Tibial artery (tissue), 4 donors: ENCODE data around the gene ETAA1.
A peak's percentile ranks its signal among the peaks of the same experiment; 100 is the strongest.

Source experiments
- DNase-seq, 2 donors: peaks; one replicate each; pipeline ENCODE4 v3.0.0-alpha.2; 2019
- H3K27ac ChIP-seq, 2 donors: fragments of 200-600 bp; sonication (generic) in 1 of 2; 1 replicate in 1 of 2; 2 replicates in 1 of 2; pipeline ENCODE4 v1.5.1; 2018 to 2019; ENCODE audit warnings: mild to moderate bottlenecking in 1 of 2
- H3K27me3 ChIP-seq, 2 donors: fragments of 200-600 bp; sonication (generic) in 1 of 2; one replicate each; pipeline versions ENCODE4 v1.5.1 to v1.6.0; 2016 to 2019
- H3K36me3 ChIP-seq, 3 donors: fragments of 200-600 bp; sonication (generic) in 2 of 3; one replicate each; pipeline ENCODE4 v1.5.1; 2016 to 2019; ENCODE audit warnings: mild to moderate bottlenecking in 2 of 3
- H3K4me1 ChIP-seq, 4 donors: fragments of 200-600 bp; sonication (generic) in 2 of 4; 1 replicate in 3 of 4; 2 replicates in 1 of 4; pipeline ENCODE4 v1.5.1; 2016 to 2019
- H3K4me3 ChIP-seq, 2 donors: fragments of 200-600 bp; sonication (generic) in 1 of 2; 1 replicate in 1 of 2; 2 replicates in 1 of 2; pipeline ENCODE4 v1.5.1; 2018 to 2019; ENCODE audit warnings: mild to moderate bottlenecking in 2 of 2
- H3K9me3 ChIP-seq, 3 donors: fragments of 200-600 bp; sonication (generic) in 1 of 3; one replicate each; pipeline ENCODE4 v1.5.1; 2016 to 2019
- intact Hi-C: fragments of 100-400 bp; cut with DNase I; formaldehyde crosslinking; loops from one replicate; pipeline ENCODE4 v1.15.0; 2023; ENCODE audit warnings: low total_unique reads
- TF ChIP-seq, protein P1 (sequence below), 2 experiments: fragments of 200-600 bp in 1 of 2; fragments of 450-650 bp in 1 of 2; IDR thresholded peaks; one replicate each; pipeline ENCODE4 v1.5.1; 2017 to 2019; ENCODE audit warnings: antibody characterized with exemption in 2 of 2, mild to moderate bottlenecking in 1 of 2, moderate library complexity in 1 of 2

Gene ETAA1

DNA sequence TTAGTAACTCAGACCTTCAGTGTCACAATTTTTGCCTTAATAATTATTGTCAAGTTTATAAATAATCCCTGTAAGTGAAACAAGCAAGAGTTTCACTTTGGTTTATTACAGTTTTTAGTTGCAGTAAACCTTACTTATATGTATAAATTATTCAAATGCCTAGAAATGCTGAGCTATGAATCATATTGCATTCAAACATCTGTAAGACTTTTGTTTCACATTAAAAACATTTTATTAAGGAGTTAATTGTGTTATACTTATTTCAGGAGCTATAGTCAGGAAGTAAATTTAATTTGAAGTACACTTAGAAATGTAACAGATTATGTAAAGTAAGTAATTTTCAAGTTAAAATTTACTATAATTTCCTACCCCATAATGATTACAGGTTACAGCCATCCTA is 3.9 kb upstream of the ETAA1 start:
- no peak for DNase-seq
- Histone ChIP-seq H3K27me3 (no peaks in the 10 kb centered on the region), H3K4me1 (peaks cover 0 to 37% (median 17%) of the 10 kb centered on the region in 4 donors), H3K27ac (no peak overlapping the region), H3K9me3 (no peaks in the 10 kb centered on the region), H3K4me3 (no peak overlapping the region), H3K36me3 (no peaks in the 10 kb centered on the region)
- TF ChIP-seq, protein P1, sequence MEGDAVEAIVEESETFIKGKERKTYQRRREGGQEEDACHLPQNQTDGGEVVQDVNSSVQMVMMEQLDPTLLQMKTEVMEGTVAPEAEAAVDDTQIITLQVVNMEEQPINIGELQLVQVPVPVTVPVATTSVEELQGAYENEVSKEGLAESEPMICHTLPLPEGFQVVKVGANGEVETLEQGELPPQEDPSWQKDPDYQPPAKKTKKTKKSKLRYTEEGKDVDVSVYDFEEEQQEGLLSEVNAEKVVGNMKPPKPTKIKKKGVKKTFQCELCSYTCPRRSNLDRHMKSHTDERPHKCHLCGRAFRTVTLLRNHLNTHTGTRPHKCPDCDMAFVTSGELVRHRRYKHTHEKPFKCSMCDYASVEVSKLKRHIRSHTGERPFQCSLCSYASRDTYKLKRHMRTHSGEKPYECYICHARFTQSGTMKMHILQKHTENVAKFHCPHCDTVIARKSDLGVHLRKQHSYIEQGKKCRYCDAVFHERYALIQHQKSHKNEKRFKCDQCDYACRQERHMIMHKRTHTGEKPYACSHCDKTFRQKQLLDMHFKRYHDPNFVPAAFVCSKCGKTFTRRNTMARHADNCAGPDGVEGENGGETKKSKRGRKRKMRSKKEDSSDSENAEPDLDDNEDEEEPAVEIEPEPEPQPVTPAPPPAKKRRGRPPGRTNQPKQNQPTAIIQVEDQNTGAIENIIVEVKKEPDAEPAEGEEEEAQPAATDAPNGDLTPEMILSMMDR (IDR thresholded peaks at IDR 0.05): no peak
- intact Hi-C loops: no loop called here

DNA sequence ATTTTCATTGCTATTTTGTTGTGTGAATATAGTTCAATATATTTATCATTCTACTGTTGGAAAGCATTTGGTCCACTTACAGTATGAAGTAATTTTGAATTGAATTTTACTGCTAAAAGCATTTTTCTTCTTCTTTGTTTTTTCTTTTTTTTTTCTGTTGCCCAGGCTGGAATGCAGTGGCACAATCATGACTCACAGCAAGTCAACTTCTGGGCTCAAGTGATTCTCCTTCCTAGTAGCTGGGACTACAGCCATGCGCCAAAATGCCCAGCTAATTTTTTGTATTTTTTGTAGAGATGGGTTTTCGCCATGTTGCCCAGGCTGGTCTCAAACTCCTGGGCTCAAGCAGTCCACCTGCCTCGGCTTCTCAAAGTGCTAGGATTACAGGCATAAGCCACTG is 2.4 kb upstream of the ETAA1 start:
- no peak for DNase-seq
- Histone ChIP-seq H3K27ac (peak overlapping the region in 1 of 2 donors; percentile 52), H3K4me1 (peaks cover 0 to 37% (median 13%) of the 10 kb centered on the region in 4 donors), H3K9me3 (no peaks in the 10 kb centered on the region), H3K27me3 (no peaks in the 10 kb centered on the region), H3K36me3 (no peaks in the 10 kb centered on the region), H3K4me3 (no peak overlapping the region)
- intact Hi-C loops: no loop called here
- TF ChIP-seq, protein P1 (IDR thresholded peaks at IDR 0.05): no peak

DNA sequence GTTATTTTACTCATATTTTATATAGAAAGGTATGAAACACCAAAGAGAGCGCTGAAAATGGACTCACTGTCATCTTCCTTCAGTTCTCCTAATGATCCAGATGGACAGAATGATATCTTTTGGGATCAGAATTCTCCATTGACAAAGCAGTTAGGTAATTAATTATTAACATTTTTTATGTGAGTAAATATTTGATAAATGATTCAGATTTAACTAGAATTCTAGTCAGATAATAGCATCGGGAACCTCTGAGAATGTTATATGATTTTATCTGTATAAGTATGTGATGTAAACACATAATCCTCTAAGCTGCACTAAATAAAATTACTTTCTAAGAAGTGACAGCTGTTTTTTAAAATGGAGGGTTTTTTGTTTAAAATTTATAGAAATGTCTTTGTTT is 2.0 kb downstream of the ETAA1 start:
- DNase-seq: no peak
- peaks cover 0 to 50% (median 22%) of the 10 kb centered on the region in 4 donors for H3K4me1 ChIP-seq
- H3K27ac ChIP-seq: no peak overlapping the region
- no peak overlapping the region for H3K4me3 ChIP-seq
- H3K9me3 ChIP-seq: no peaks in the 10 kb centered on the region
- TF ChIP-seq, protein P1 (IDR thresholded peaks at IDR 0.05): no peak
- intact Hi-C loops: no loop called here
- H3K27me3 ChIP-seq: no peaks in the 10 kb centered on the region
- peaks cover 3 to 10% (median 9%) of the 10 kb centered on the region in 3 donors for H3K36me3 ChIP-seq

DNA sequence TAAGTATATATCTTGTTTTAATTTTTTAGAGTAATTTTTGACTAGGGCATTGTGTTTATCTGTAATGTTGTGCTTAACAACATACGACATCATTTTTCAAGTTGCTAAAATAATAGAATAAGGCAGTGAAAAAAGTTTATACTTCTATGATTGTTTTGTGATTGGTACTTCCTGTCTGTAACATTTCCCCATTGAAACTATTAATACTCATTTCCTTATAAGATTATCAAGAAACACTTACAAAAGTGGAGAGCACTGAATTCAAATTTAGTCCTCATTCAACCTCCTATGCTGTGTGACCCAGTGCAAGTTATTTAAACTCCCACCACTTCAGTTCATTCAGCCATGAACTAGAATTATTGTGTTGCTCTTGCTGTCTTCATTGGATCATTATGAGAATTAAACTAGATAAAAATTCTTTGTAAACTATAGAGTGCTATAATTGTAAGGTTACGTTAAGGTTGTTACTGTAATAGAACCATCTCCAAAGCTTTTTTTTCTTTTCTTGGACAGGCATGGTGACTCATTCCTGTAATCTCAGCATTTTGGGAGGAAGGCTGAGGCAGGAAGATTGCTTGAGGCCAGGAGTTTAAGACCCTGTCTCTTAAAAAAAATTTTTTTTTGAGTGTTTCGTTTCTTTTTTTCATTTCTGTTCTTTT is 2.8 kb downstream of the ETAA1 start:
- TF ChIP-seq, protein P1 (IDR thresholded peaks at IDR 0.05): no peak
- Histone ChIP-seq H3K4me1 (peaks cover 0 to 44% (median 22%) of the 10 kb centered on the region in 4 donors), H3K27ac (peak overlapping the region; percentile 29 to 42), H3K27me3 (no peaks in the 10 kb centered on the region), H3K36me3 (peaks cover 3 to 16% (median 9%) of the 10 kb centered on the region in 3 donors), H3K9me3 (no peaks in the 10 kb centered on the region), H3K4me3 (no peak overlapping the region)
- intact Hi-C loops: no loop called here
- DNase-seq: no peak

DNA sequence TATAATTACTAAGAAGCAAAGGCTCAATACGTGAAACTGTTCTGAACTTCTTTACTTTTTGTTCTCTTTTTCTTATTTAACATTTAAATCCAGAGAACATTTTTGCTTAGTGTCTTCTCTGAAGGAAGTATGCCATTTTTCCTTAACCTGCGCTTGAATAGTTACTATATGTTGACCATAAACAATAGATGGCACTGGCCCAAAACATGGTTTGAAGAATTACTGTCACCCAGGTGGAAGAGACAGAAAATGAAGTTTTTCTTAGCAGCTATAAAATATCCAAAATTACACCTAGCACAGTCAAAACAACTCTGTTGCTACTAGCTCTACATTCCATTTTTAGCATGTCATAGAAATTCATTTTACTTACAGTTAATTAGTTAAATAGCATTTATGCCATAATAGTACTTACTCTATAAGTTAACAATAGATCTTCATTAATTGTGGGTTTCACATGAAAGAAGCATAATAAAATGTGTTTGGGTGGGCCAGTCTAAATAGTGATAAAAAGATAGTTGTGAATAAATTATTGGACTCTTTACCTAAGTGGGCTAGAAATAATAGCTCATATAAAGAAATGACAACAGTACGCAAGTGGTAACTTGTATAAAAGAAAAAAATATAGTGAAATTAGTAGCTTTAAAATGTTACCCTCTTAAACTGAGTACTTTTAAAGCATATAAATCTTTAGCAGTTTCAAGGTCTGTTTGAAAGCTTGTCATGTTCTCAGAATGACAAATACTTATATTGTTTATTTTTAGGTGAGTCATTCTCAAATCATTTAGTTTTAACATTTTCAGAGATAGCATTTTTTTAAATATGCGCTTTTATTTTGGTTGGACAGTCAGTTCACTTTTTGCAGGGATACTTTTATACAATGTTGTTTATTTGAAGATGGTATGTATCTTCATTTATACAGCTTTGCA is 3.7 kb downstream of the ETAA1 start:
- TF ChIP-seq, protein P1 (IDR thresholded peaks at IDR 0.05): no peak
- H3K27ac ChIP-seq: peak overlapping the region; percentile 29 to 42
- H3K4me1 ChIP-seq: peaks cover 0 to 41% (median 22%) of the 10 kb centered on the region in 4 donors
- intact Hi-C loops: no loop called here
- no peak overlapping the region for H3K4me3 ChIP-seq
- no peaks in the 10 kb centered on the region for H3K9me3 ChIP-seq
- no peak for DNase-seq
- H3K36me3 ChIP-seq: peaks cover 3 to 16% (median 10%) of the 10 kb centered on the region in 3 donors
- no peaks in the 10 kb centered on the region for H3K27me3 ChIP-seq
